ENCODE measurements around the gene BCAS1.
"Not testable (repeated sequence)": the region's sequence is repeated elsewhere in the genome, so short reads cannot be mapped to it uniquely, and the experiment has no call there.

The BCAS1 gene

GRCh38 chr20:53939572-53940359 lies 130.6 kb downstream of the BCAS1 start:
- no peak for FAIRE-seq

- FAIRE-seq: no peak
Observed at GRCh38 chr20:53939190-53939571, 131.2 kb downstream of the BCAS1 start.

GRCh38 chr20:53938739-53939138 lies 131.7 kb downstream of the BCAS1 start:
- FAIRE-seq: no peak

- FAIRE-seq: no peak
Observed at GRCh38 chr20:53937929-53938367, 132.4 kb downstream of the BCAS1 start.

GRCh38 chr20:53937339-53937741 lies 133.1 kb downstream of the BCAS1 start:
- no peak for FAIRE-seq

GRCh38 chr20:53935344-53936084 lies 134.9 kb downstream of the BCAS1 start:
- FAIRE-seq: no peak

GRCh38 chr20:53934421-53935343 lies 135.7 kb downstream of the BCAS1 start:
- FAIRE-seq: no peak

GRCh38 chr20:53933232-53933846 lies 137.1 kb downstream of the BCAS1 start:
- no peak for FAIRE-seq

- not testable (repeated sequence) for FAIRE-seq
Observed at GRCh38 chr20:53932655-53933192, 137.7 kb downstream of the BCAS1 start.

GRCh38 chr20:53931597-53931996 lies 138.8 kb downstream of the BCAS1 start:
- FAIRE-seq: no peak

GRCh38 chr20:53930651-53931504 lies 139.5 kb downstream of the BCAS1 start:
- FAIRE-seq: no peak

GRCh38 chr20:53929974-53930650 lies 140.3 kb downstream of the BCAS1 start:
- no peak for FAIRE-seq

GRCh38 chr20:53929399-53929798 lies 141.0 kb downstream of the BCAS1 start:
- no peak for FAIRE-seq

- FAIRE-seq: no peak
Observed at GRCh38 chr20:53927990-53928389, 142.4 kb downstream of the BCAS1 start.

- no peak for FAIRE-seq
Observed at GRCh38 chr20:53926428-53927028, 143.9 kb downstream of the BCAS1 start.

- FAIRE-seq: no peak
Observed at GRCh38 chr20:53925651-53926401, 144.6 kb downstream of the BCAS1 start.

- no peak for FAIRE-seq
Observed at GRCh38 chr20:53923566-53924369, 146.6 kb downstream of the BCAS1 start.

GRCh38 chr20:53922901-53923314 lies 147.5 kb downstream of the BCAS1 start:
- no peak for FAIRE-seq

Measured in islet of Langerhans (tissue), 1 donor.